H9 (cell line): ENCODE results near the gene ISL1. TPM values are rescaled to one million over a fixed set of nuclear protein-coding genes. Genes with fewer than 3 reads are reported as not detected.

Source experiments
- DNase-seq: peaks from one replicate; pipeline ENCODE4 v3.0.0-alpha.2; 2017
- H2AFZ ChIP-seq: one replicate; pipeline ENCODE4 v1.6.1; 2013; ENCODE audit warnings: mild to moderate bottlenecking, low read length, control low read depth, moderate library complexity
- H2AK5ac ChIP-seq: 2 replicates; pipeline ENCODE4 v1.6.1; 2013; ENCODE audit warnings: low read length, control low read depth, mixed read lengths; ENCODE audit not compliant: insufficient read length
- H2BK120ac ChIP-seq: one replicate; pipeline ENCODE4 v1.6.1; 2013; ENCODE audit warnings: low read depth, mild to moderate bottlenecking, low read length, control low read depth, inconsistent platforms; ENCODE audit not compliant: poor library complexity, severe bottlenecking
- H2BK12ac ChIP-seq: 2 replicates; pipeline ENCODE4 v1.6.1; 2013; ENCODE audit warnings: low read length, control low read depth, mixed read lengths, low read depth; ENCODE audit not compliant: insufficient read length
- H2BK15ac ChIP-seq: 2 replicates; pipeline ENCODE4 v1.6.1; 2013; ENCODE audit warnings: low read depth, low read length, control low read depth
- H2BK20ac ChIP-seq: one replicate; pipeline ENCODE4 v1.6.1; 2013; ENCODE audit warnings: low read depth, mild to moderate bottlenecking, low read length, control low read depth, inconsistent platforms; ENCODE audit not compliant: poor library complexity, severe bottlenecking
- H2BK5ac ChIP-seq: 2 replicates; pipeline ENCODE4 v1.6.1; 2013; ENCODE audit warnings: low read length, control low read depth, mixed read lengths; ENCODE audit not compliant: insufficient read length
- H3K14ac ChIP-seq: 2 replicates; pipeline ENCODE4 v1.6.1; 2013; ENCODE audit warnings: low read length, control low read depth; ENCODE audit not compliant: insufficient read depth
- H3K18ac ChIP-seq: 2 replicates; pipeline ENCODE4 v1.6.1; 2013; ENCODE audit warnings: low read depth, mild to moderate bottlenecking, mixed read lengths, low read length, control low read depth; ENCODE audit not compliant: insufficient read length
- H3K23ac ChIP-seq: 2 replicates; pipeline ENCODE4 v1.6.1; 2013; ENCODE audit warnings: low read length, control low read depth, mixed read lengths, low read depth; ENCODE audit not compliant: insufficient read length
- H3K23me2 ChIP-seq: 2 replicates; pipeline ENCODE4 v1.6.1; 2013; ENCODE audit warnings: low read depth, mild to moderate bottlenecking, mixed read lengths, low read length, control low read depth; ENCODE audit not compliant: insufficient read length, poor library complexity, severe bottlenecking
- H3K27ac ChIP-seq: 2 replicates; pipeline ENCODE4 v1.5.1; 2013; ENCODE audit warnings: low read length, control low read depth, mixed read lengths, low read depth; ENCODE audit not compliant: insufficient read length
- H3K27me3 ChIP-seq: 2 replicates; pipeline ENCODE4 v1.6.1; 2013; ENCODE audit warnings: low read length, control low read depth, inconsistent platforms; ENCODE audit not compliant: insufficient read depth
- H3K4ac ChIP-seq: 2 replicates; pipeline ENCODE4 v1.6.1; 2013; ENCODE audit warnings: low read depth, mild to moderate bottlenecking, control low read depth, inconsistent platforms, low read length, moderate library complexity
- H3K4me1 ChIP-seq: 2 replicates; pipeline ENCODE4 v1.6.1; 2013; ENCODE audit warnings: low read length, control low read depth, inconsistent platforms; ENCODE audit not compliant: insufficient read depth
- H3K4me2 ChIP-seq: 2 replicates; pipeline ENCODE4 v1.6.1; 2013; ENCODE audit warnings: low read length, control low read depth, mixed read lengths; ENCODE audit not compliant: insufficient read length, insufficient read depth
- H3K56ac ChIP-seq: 2 replicates; pipeline ENCODE4 v1.6.1; 2013; ENCODE audit warnings: low read depth, mild to moderate bottlenecking, mixed read lengths, low read length, control low read depth; ENCODE audit not compliant: insufficient read length
- H3K79me1 ChIP-seq: 2 replicates; pipeline ENCODE4 v1.6.1; 2013; ENCODE audit warnings: low read depth, mild to moderate bottlenecking, moderate library complexity, low read length, control low read depth, inconsistent platforms; ENCODE audit not compliant: insufficient read depth, poor library complexity, severe bottlenecking
- H3K79me2 ChIP-seq: 2 replicates; pipeline ENCODE4 v1.6.1; 2013; ENCODE audit warnings: low read length, control low read depth, inconsistent platforms; ENCODE audit not compliant: insufficient read depth
- H3K9ac ChIP-seq: 2 replicates; pipeline ENCODE4 v1.6.1; 2013; ENCODE audit warnings: low read length, control low read depth, mixed read lengths; ENCODE audit not compliant: insufficient read length; ENCODE audit errors: extremely low read depth
- H3K9me3 ChIP-seq: one replicate; pipeline ENCODE4 v1.6.1; 2013; ENCODE audit warnings: low read depth, low read length, inconsistent platforms; ENCODE audit not compliant: control insufficient read depth
- H3T11ph ChIP-seq: one replicate; pipeline ENCODE4 v1.6.1; 2013; ENCODE audit warnings: mild to moderate bottlenecking, low read length, control low read depth, inconsistent platforms
- H4K20me1 ChIP-seq: one replicate; pipeline ENCODE4 v1.6.1; 2013; ENCODE audit not compliant: control insufficient read depth, insufficient read length, insufficient read depth
- H4K5ac ChIP-seq: 2 replicates; pipeline ENCODE4 v1.6.1; 2013; ENCODE audit warnings: low read depth, mild to moderate bottlenecking, mixed read lengths, low read length, control low read depth; ENCODE audit not compliant: insufficient read length
- H4K8ac ChIP-seq: replicated peaks from 2 replicates; pipeline ENCODE4 v1.6.1; 2013; ENCODE audit warnings: low read length, control low read depth, mixed read lengths, low read depth; ENCODE audit not compliant: insufficient read length
- H4K91ac ChIP-seq: 2 replicates; pipeline ENCODE4 v1.6.1; 2013; ENCODE audit warnings: low read depth, mild to moderate bottlenecking, moderate library complexity, mixed read lengths, low read length, control low read depth; ENCODE audit not compliant: insufficient read length
- H3K27ac Mint-ChIP-seq, 3 experiments: 2 replicates in 2 of 3; 3 replicates in 1 of 3; pipeline ENCODE4 v1.8.0; 2020 to 2021; ENCODE audit warnings: mixed read lengths in 3 of 3, mild to moderate bottlenecking in 1 of 3, moderate library complexity in 1 of 3
- H3K27me3 Mint-ChIP-seq: 2 replicates; pipeline ENCODE4 v1.8.0; 2021; ENCODE audit warnings: low read depth, mild to moderate bottlenecking, moderate library complexity, mixed read lengths
- H3K36me3 Mint-ChIP-seq, 3 experiments: 2 replicates in 2 of 3; 3 replicates in 1 of 3; pipeline ENCODE4 v1.8.0; 2020 to 2021; ENCODE audit warnings: low read depth in 3 of 3, mixed read lengths in 3 of 3; ENCODE audit not compliant: insufficient read depth in 1 of 3
- H3K4me1 Mint-ChIP-seq, 2 experiments: 2 replicates each; pipeline ENCODE4 v1.8.0; 2020; ENCODE audit warnings: mixed read lengths in 2 of 2
- H3K4me3 Mint-ChIP-seq, 2 experiments: 2 replicates in 1 of 2; 3 replicates in 1 of 2; pipeline ENCODE4 v1.8.0; 2020 to 2021; ENCODE audit warnings: mild to moderate bottlenecking in 2 of 2, mixed read lengths in 2 of 2, moderate library complexity in 1 of 2
- H3K9me3 Mint-ChIP-seq, 2 experiments: 2 replicates in 1 of 2; 3 replicates in 1 of 2; pipeline ENCODE4 v1.8.0; 2020; ENCODE audit warnings: mild to moderate bottlenecking in 2 of 2, mixed read lengths in 2 of 2, moderate library complexity in 1 of 2
- CTCF ChIP-seq: fragments of 200-600 bp; sonication (generic); conservative IDR thresholded peaks from 3 replicates; pipeline ENCODE4 v1.8.0; 2021; ENCODE audit warnings: antibody characterized with exemption, mild to moderate bottlenecking
- WGBS: extraction: QIAGEN DNeasy Blood & Tissue Kit; methylation state at CpG from one replicate; pipeline ENCODE4 v1.1.7; 2013; ENCODE audit warnings: missing lambda C conversion rate, low lambda C conversion rate, mixed read lengths; ENCODE audit not compliant: insufficient read length; ENCODE audit errors: extremely low coverage; 5-methylcytosine and 5-hydroxymethylcytosine counted together
- total RNA-seq: library from RNA; stranded (reverse); gene quantifications from 2 replicates; pipeline ENCODE4 v1.2.1, GENCODE V29; 2021

The ISL1 gene
- total RNA-seq, 1 experiment from 2014 or later: not detected

- Histone ChIP-seq H2BK5ac (no peak overlapping the region), H3K23me2 (no peaks in the 10 kb centered on the region), H3K79me2 (no peaks in the 10 kb centered on the region), H3K4me1 (no peaks in the 10 kb centered on the region), H3T11ph (no peak overlapping the region), H3K27me3 (no peaks in the 10 kb centered on the region), H4K5ac (no peak overlapping the region), H3K56ac (no peak overlapping the region), H2BK20ac (no peak overlapping the region), H3K14ac (no peak overlapping the region), H4K91ac (no peak overlapping the region), H2BK15ac (no peak overlapping the region), H3K27ac (no peak overlapping the region), H2BK12ac (no peak overlapping the region), H3K9me3 (peaks cover 6% of the 10 kb centered on the region), H3K18ac (no peak overlapping the region), H3K9ac (no peak overlapping the region), H2AK5ac (no peak overlapping the region), H4K20me1 (no peaks in the 10 kb centered on the region), H3K4ac (no peak overlapping the region), H2BK120ac (no peak overlapping the region), H4K8ac (no peak overlapping the region), H3K4me2 (no peak overlapping the region), H2AFZ (no peak overlapping the region), H3K79me1 (no peaks in the 10 kb centered on the region), H3K23ac (no peak overlapping the region)
- Mint-ChIP-seq H3K4me1 (no peaks in the 10 kb centered on the region), H3K27me3 (peaks cover 9% of the 10 kb centered on the region), H3K36me3 (peaks cover 11 to 36% (median 12%) of the 10 kb centered on the region in 3 experiments), H3K4me3 (no peak overlapping the region), H3K9me3 (peaks cover 33 to 34% of the 10 kb centered on the region in 2 experiments), H3K27ac (no peak overlapping the region)
- no peak for DNase-seq
- TF ChIP-seq CTCF: no peak
- no CpG with 5 or more reads among the region's 1 CpG for WGBS
These were observed 36.1 kb upstream of the ISL1 start for GRCh38 chr5:51347157-51347556.
